Activated naive CD4-positive, alpha-beta T cell treated with anti-CD3 and anti-CD28 coated beads, Interleukin-2, amount 50 U/mL, for 72 hours (primary cell): ENCODE results near the gene TRIM45. TPM values are rescaled to one million over a fixed set of nuclear protein-coding genes. Genes with fewer than 3 reads are reported as not detected.
"Not testable (repeated sequence)": the region's sequence is repeated elsewhere in the genome, so short reads cannot be mapped to it uniquely, and the experiment has no call there.

ENCODE experiments used
- ATAC-seq, 2 donors: fragments of 150-1000 bp; cut with Tn5 transposase; 2 replicates each; pipeline ENCODE4 v1.10.0; 2021; ENCODE audit warnings: mild to moderate bottlenecking in 2 of 2, moderate library complexity in 2 of 2
- DNase-seq, 2 donors: peaks; one replicate each; pipeline ENCODE4 v3.0.0; 2021 to 2022; ENCODE audit warnings: low spot score in 2 of 2
- H3K27ac Mint-ChIP-seq, 2 donors: one replicate each; pipeline ENCODE4 v1.8.0; 2022; ENCODE audit warnings: mild to moderate bottlenecking in 2 of 2, mixed read lengths in 2 of 2
- H3K36me3 Mint-ChIP-seq, 2 donors: one replicate each; pipeline ENCODE4 v1.8.0; 2022; ENCODE audit warnings: mixed read lengths in 2 of 2
- H3K9me3 Mint-ChIP-seq, 2 donors: one replicate each; pipeline ENCODE4 v1.8.0; 2022; ENCODE audit warnings: mixed read lengths in 2 of 2
- total RNA-seq, 2 donors: library from RNA; stranded (reverse); gene quantifications; one replicate each; pipeline ENCODE4 v1.2.3, GENCODE V29; 2022

Gene TRIM45
- total RNA-seq, 2 donors from 2014 or later: 0.29 to 1.5 TPM

- no peaks in the 10 kb centered on the region for H3K36me3 Mint-ChIP-seq
Observed at GRCh38 chr1:117142200-117142599, 20.7 kb upstream of the TRIM45 start.

GRCh38 chr1:117138561-117138960 is 17.0 kb upstream of the TRIM45 start:
- ATAC-seq (no peak), DNase-seq (no peak)
- Mint-ChIP-seq H3K27ac (no peak overlapping the region), H3K36me3 (no peaks in the 10 kb centered on the region), H3K9me3 (no peaks in the 10 kb centered on the region)

More at GRCh38 chr1:117142200-117142599, 20.7 kb upstream of the TRIM45 start:
- H3K27ac Mint-ChIP-seq: no peak overlapping the region
- DNase-seq: no peak
- no peak for ATAC-seq
- no peaks in the 10 kb centered on the region for H3K9me3 Mint-ChIP-seq

- ATAC-seq: no peak
- no peaks in the 10 kb centered on the region for H3K36me3 Mint-ChIP-seq
- no peaks in the 10 kb centered on the region for H3K9me3 Mint-ChIP-seq
- no peak for DNase-seq
- H3K27ac Mint-ChIP-seq: no peak overlapping the region
Observed at GRCh38 chr1:117138106-117138505, 16.6 kb upstream of the TRIM45 start.

GRCh38 chr1:117137281-117137855 is 15.8 kb upstream of the TRIM45 start:
- Mint-ChIP-seq H3K27ac (no peak overlapping the region), H3K9me3 (no peaks in the 10 kb centered on the region), H3K36me3 (no peaks in the 10 kb centered on the region)
- ATAC-seq (no peak), DNase-seq (no peak)

- no peak for ATAC-seq
- DNase-seq: no peak
- no peak overlapping the region for H3K27ac Mint-ChIP-seq
- no peaks in the 10 kb centered on the region for H3K9me3 Mint-ChIP-seq
- no peaks in the 10 kb centered on the region for H3K36me3 Mint-ChIP-seq
Observed at GRCh38 chr1:117136749-117137148, 15.2 kb upstream of the TRIM45 start.

- H3K9me3 Mint-ChIP-seq: no peaks in the 10 kb centered on the region
- ATAC-seq (no peak), DNase-seq (no peak)
- H3K27ac Mint-ChIP-seq: no peak overlapping the region
- no peaks in the 10 kb centered on the region for H3K36me3 Mint-ChIP-seq
Observed at GRCh38 chr1:117135329-117135728, 13.8 kb upstream of the TRIM45 start.

- H3K27ac Mint-ChIP-seq: no peak overlapping the region
- no peaks in the 10 kb centered on the region for H3K9me3 Mint-ChIP-seq
- no peak for DNase-seq
- no peak for ATAC-seq
- H3K36me3 Mint-ChIP-seq: no peaks in the 10 kb centered on the region
Observed at GRCh38 chr1:117130526-117130925, 9.0 kb upstream of the TRIM45 start.

- H3K9me3 Mint-ChIP-seq: no peaks in the 10 kb centered on the region
- DNase-seq (no peak), ATAC-seq (peak in 1 of 2 donors; percentile 33)
- no peak overlapping the region for H3K27ac Mint-ChIP-seq
- no peaks in the 10 kb centered on the region for H3K36me3 Mint-ChIP-seq
Observed at GRCh38 chr1:117128323-117129079, 7.0 kb upstream of the TRIM45 start.

GRCh38 chr1:117127795-117128194 is 6.2 kb upstream of the TRIM45 start:
- DNase-seq (no peak), ATAC-seq (no peak)
- Mint-ChIP-seq H3K36me3 (no peaks in the 10 kb centered on the region), H3K9me3 (no peaks in the 10 kb centered on the region), H3K27ac (no peak overlapping the region)

GRCh38 chr1:117124661-117125060 is 3.1 kb upstream of the TRIM45 start:
- no peaks in the 10 kb centered on the region for H3K36me3 Mint-ChIP-seq
- no peak for DNase-seq

GRCh38 chr1:117123274-117123673 is 1.7 kb upstream of the TRIM45 start:
- Mint-ChIP-seq H3K36me3 (no peaks in the 10 kb centered on the region), H3K27ac (no peak overlapping the region), H3K9me3 (no peaks in the 10 kb centered on the region)
- no peak for DNase-seq
- no peak for ATAC-seq

More at GRCh38 chr1:117124661-117125060, 3.1 kb upstream of the TRIM45 start:
- H3K27ac Mint-ChIP-seq: no peak overlapping the region
- ATAC-seq: no peak
- no peaks in the 10 kb centered on the region for H3K9me3 Mint-ChIP-seq

- Mint-ChIP-seq H3K36me3 (no peaks in the 10 kb centered on the region), H3K27ac (no peak overlapping the region), H3K9me3 (no peaks in the 10 kb centered on the region)
- DNase-seq (no peak), ATAC-seq (no peak)
Observed at GRCh38 chr1:117122330-117123025, 929 bp upstream of the TRIM45 start.

- peak overlapping the region in 1 of 2 donors; percentile 47 for H3K27ac Mint-ChIP-seq
- H3K36me3 Mint-ChIP-seq: no peaks in the 10 kb centered on the region
- H3K9me3 Mint-ChIP-seq: no peaks in the 10 kb centered on the region
- ATAC-seq (no peak), DNase-seq (no peak)
Observed at GRCh38 chr1:117120774-117121588, 568 bp downstream of the TRIM45 start.

GRCh38 chr1:117119144-117119543 is 2.4 kb downstream of the TRIM45 start:
- not testable (repeated sequence) for DNase-seq, H3K9me3 Mint-ChIP-seq, ATAC-seq, H3K27ac Mint-ChIP-seq, H3K36me3 Mint-ChIP-seq

- H3K9me3 Mint-ChIP-seq: no peaks in the 10 kb centered on the region
- no peak overlapping the region for H3K27ac Mint-ChIP-seq
- no peak for ATAC-seq
- no peak for DNase-seq
- H3K36me3 Mint-ChIP-seq: no peaks in the 10 kb centered on the region
Observed at GRCh38 chr1:117118137-117118536, 3.4 kb downstream of the TRIM45 start.

GRCh38 chr1:117117697-117118096 is 3.9 kb downstream of the TRIM45 start:
- ATAC-seq (no peak), DNase-seq (no peak)
- no peaks in the 10 kb centered on the region for H3K36me3 Mint-ChIP-seq
- no peaks in the 10 kb centered on the region for H3K9me3 Mint-ChIP-seq
- peak overlapping the region in 1 of 2 donors; percentile 66 for H3K27ac Mint-ChIP-seq

- Mint-ChIP-seq H3K9me3 (no peaks in the 10 kb centered on the region), H3K36me3 (no peaks in the 10 kb centered on the region)
Observed at GRCh38 chr1:117116784-117117130, 4.8 kb downstream of the TRIM45 start.

More at GRCh38 chr1:117116784-117117130, 4.8 kb downstream of the TRIM45 start:
- no peak for DNase-seq
- no peak for ATAC-seq
- no peak overlapping the region for H3K27ac Mint-ChIP-seq
